ENCODE results near the gene ATP8B3. TPM values are rescaled to one million over a fixed set of nuclear protein-coding genes. Genes with fewer than 3 reads are reported as not detected.

Gene ATP8B3
- total and polyA plus RNA-seq, 8 donors, result 0.89 to 2.5 (median 1.5) TPM

DNA sequence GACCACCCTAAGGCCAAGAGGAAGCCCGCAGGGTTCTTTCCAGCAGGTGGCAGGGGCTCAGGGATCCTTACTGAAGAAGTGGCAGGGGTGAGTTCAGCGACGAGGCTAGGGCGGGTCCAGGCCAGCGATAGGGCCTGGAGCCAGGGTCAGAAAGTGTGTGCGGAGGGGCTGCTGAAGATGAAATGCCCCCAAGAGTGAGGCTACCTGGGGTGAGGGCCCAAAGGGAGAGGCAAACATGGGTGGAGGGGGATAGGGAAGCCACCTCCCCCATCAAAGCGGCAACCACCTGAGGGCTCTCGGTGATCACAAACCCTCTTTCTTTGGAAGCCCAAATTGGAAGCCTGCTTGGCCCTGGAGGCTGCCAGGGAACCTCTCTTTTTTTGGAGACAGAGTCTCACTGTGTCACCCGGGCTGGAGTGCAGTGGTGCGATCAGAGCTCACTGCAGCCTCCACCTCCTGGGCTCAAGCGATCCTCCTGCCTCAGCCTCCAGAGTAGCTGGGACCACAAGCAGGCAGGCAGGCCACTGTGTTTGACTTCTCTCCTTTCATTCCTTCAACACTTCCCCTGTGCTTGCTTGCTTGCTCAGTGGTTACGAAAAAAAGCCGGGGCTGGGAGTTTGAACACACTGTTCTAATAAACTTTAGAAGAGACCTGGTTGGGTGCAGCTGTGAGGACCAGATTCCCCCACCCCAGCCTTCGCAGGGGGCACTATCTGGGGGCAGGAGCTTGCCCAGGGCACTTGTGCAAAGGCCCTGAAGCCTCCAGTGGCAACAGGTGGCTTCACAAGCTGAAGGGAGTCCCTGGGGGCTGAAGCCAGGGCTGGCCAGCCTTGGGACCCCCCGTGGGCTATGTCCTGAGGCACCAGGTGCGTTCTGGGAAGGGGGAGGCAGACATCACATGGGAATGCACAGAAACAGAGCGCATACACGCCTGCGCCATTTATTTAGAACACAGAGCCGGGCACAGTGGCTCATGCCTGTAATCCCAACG, 1.4 kb upstream of the ATP8B3 start:
- Histone ChIP-seq H3K9me3 (no peaks in the 10 kb centered on the region), H3K4me3 (peak overlapping the region; percentile 38 to 57), H3K36me3 (peaks cover 0 to 41% of the 10 kb centered on the region in 2 donors), H3K27me3 (no peaks in the 10 kb centered on the region), H3K4me1 (peaks cover 11 to 21% of the 10 kb centered on the region in 2 donors), H3K27ac (peak overlapping the region in 1 of 2 donors; percentile 81)
- intact Hi-C loops (cut with DNase I), result no loop called here
- TF ChIP-seq, protein P1, sequence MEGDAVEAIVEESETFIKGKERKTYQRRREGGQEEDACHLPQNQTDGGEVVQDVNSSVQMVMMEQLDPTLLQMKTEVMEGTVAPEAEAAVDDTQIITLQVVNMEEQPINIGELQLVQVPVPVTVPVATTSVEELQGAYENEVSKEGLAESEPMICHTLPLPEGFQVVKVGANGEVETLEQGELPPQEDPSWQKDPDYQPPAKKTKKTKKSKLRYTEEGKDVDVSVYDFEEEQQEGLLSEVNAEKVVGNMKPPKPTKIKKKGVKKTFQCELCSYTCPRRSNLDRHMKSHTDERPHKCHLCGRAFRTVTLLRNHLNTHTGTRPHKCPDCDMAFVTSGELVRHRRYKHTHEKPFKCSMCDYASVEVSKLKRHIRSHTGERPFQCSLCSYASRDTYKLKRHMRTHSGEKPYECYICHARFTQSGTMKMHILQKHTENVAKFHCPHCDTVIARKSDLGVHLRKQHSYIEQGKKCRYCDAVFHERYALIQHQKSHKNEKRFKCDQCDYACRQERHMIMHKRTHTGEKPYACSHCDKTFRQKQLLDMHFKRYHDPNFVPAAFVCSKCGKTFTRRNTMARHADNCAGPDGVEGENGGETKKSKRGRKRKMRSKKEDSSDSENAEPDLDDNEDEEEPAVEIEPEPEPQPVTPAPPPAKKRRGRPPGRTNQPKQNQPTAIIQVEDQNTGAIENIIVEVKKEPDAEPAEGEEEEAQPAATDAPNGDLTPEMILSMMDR (IDR thresholded peaks at IDR 0.05), result peak in 1 of 2 donors; percentile 5
- DNase-seq, result no peak
- ATAC-seq, result no peak

DNA sequence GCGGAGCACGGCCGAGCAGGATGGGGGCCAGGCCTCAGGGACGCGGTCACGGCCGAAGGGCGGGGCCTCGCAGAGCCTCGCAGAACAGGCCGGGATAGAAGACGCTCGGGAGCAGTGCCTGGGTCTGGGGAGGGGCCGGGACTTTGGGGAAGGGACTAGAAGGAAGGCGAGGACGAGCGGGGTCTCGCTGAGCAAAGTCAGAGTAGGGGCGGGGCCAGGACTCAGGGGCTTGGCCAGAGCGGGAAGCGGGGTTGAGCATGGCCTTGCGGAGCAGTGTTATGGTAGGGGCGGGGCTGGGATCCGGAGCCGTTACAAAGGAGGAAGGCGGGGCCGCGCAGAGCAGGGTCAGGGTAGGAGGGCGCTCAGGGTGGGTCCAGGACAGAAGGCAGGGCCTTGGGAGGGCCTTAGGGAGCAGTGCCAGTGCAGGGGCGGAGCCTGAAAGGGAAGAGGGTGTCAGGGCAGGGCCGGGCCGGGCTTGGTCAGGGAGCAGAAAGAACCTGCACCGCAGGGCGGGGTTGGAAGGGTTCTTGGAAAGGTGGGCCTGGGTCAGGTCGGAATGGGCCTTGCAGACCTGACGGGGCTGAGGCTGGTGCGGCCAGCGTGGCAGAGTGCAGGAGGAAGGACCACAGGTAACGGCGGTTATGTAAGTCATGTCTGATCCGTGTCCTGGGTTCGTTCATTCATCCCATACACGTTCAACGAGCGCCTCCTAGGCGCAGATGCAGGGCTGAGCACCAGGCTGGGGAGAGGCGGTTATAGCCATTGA, 533 bp upstream of the ATP8B3 start:
- H3K4me1 ChIP-seq, result peaks cover 11 to 21% of the 10 kb centered on the region in 2 donors
- TF ChIP-seq, protein P1 (IDR thresholded peaks at IDR 0.05), result peak; percentile 27 to 36
- peak overlapping the region; percentile 38 to 57 for H3K4me3 ChIP-seq
- intact Hi-C loops (cut with DNase I), result no loop called here
- DNase-seq, result peak; percentile 72 to 99 (median 92)
- peak; percentile 93 for ATAC-seq
- peak overlapping the region in 1 of 2 donors; percentile 81 for H3K27ac ChIP-seq
- H3K36me3 ChIP-seq, result peaks cover 0 to 32% of the 10 kb centered on the region in 2 donors
- no peaks in the 10 kb centered on the region for H3K9me3 ChIP-seq
- no peaks in the 10 kb centered on the region for H3K27me3 ChIP-seq

DNA sequence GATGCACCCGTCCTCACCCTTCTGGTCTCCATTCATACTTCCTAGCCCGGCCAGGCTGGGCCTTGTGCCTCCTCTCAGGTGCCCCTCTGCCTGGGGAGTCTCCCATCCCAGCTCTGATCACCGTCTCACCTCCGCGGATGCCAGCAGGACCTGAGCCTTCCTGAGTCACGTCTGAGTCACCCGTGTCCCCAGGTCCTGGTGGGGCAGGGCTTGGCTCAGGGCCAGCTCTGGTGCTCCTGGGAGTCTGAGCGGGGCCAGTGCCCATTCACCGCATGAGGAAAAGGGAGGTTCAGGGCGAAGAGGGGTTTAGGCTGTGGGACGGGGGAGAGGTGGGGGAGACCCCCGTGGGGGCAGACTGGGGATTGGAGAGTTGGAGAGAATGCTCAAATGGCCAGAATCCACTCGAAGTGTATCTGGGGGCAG, 593 bp downstream of the ATP8B3 start:
- Histone ChIP-seq H3K27ac (peak overlapping the region in 1 of 2 donors; percentile 81), H3K36me3 (peaks cover 0 to 21% of the 10 kb centered on the region in 2 donors), H3K9me3 (no peaks in the 10 kb centered on the region), H3K27me3 (no peaks in the 10 kb centered on the region), H3K4me1 (peaks cover 11 to 21% of the 10 kb centered on the region in 2 donors), H3K4me3 (peak overlapping the region; percentile 38 to 57)
- DNase-seq, result peak in 2 of 4 donors; percentile 78 to 91
- TF ChIP-seq, protein P1 (IDR thresholded peaks at IDR 0.05), result no peak
- ATAC-seq, result peak; percentile 9
- intact Hi-C loops (cut with DNase I), result no loop called here

DNA sequence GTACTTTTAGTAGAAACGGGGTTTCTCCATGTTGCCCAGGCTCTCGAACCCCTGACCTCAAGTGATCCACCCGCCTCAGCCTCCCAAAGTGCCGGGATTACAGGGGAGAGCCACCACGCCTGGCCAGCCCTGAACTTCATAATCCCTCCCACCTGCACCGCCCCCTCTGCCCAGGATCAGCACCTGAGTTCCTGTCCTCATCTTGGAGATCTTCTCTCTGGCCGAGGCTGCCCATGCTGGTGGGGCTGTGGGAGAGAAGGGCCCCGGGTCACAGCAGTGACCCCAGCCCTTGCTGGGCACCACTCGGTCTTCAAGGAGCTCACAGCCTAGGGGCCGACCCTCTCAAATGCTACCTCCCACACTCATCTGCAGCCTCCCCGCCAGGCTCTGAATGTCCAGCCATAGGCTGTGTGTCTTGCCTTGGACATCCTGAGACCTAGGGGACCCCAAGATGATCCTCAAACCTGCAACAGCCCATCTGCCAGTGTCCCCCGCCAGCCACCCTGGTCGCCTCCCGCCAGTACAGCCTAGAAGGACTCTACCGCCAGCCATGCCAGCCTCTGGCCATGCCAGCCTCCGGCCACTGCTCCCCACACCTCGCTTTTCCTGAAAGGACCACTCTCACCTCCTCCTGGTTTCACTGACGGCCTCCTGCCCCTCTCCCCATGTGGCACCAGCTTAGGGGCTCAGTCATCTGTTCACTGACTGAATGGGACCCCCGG, 1.5 kb downstream of the ATP8B3 start:
- H3K4me3 ChIP-seq, result no peak overlapping the region
- ATAC-seq (no peak), DNase-seq (peak in 1 of 4 donors; percentile 77)
- H3K27ac ChIP-seq, result no peak overlapping the region
- H3K4me1 ChIP-seq, result peaks cover 11 to 21% of the 10 kb centered on the region in 2 donors
- TF ChIP-seq, protein P1 (IDR thresholded peaks at IDR 0.05), result no peak
- H3K27me3 ChIP-seq, result no peaks in the 10 kb centered on the region
- no peaks in the 10 kb centered on the region for H3K9me3 ChIP-seq
- intact Hi-C loops (cut with DNase I), result no loop called here
- H3K36me3 ChIP-seq, result peaks cover 0 to 12% of the 10 kb centered on the region in 2 donors
